Esophagus muscularis mucosa (tissue), 3 donors: ENCODE results near the gene ATRIP.

Experiments
- POLR2A ChIP-seq: fragments of 450-650 bp; IDR thresholded peaks from one replicate; pipeline ENCODE4 v1.6.1; 2017; ENCODE audit warnings: antibody characterized with exemption, moderate library complexity, mild to moderate bottlenecking, low read depth
- TF ChIP-seq, protein P1 (sequence below), 3 experiments: fragments of 200-600 bp in 2 of 3; fragments of 450-650 bp in 1 of 3; sonication (generic) in 2 of 3; IDR thresholded peaks; one replicate each; pipeline ENCODE4 v1.5.1; 2017 to 2019; ENCODE audit warnings: antibody characterized with exemption in 3 of 3, mild to moderate bottlenecking in 2 of 3, moderate library complexity in 1 of 3

DNA sequence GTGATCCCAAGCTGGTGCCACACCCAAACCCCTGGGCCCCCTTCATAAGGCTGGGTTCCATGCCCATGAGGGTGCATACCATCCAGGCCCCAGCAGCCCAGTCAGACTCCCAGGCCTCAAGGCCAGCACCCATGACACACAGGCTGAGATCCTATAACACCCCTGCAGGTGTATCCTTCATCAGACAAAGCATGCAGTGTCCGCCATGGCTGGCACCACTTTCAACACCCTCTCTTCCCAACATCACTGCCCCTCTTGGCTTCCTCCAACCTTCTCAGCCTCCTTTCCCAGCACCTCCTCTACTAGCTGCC lies 10.1 kb upstream of the ATRIP start:
- TF ChIP-seq, protein P1, sequence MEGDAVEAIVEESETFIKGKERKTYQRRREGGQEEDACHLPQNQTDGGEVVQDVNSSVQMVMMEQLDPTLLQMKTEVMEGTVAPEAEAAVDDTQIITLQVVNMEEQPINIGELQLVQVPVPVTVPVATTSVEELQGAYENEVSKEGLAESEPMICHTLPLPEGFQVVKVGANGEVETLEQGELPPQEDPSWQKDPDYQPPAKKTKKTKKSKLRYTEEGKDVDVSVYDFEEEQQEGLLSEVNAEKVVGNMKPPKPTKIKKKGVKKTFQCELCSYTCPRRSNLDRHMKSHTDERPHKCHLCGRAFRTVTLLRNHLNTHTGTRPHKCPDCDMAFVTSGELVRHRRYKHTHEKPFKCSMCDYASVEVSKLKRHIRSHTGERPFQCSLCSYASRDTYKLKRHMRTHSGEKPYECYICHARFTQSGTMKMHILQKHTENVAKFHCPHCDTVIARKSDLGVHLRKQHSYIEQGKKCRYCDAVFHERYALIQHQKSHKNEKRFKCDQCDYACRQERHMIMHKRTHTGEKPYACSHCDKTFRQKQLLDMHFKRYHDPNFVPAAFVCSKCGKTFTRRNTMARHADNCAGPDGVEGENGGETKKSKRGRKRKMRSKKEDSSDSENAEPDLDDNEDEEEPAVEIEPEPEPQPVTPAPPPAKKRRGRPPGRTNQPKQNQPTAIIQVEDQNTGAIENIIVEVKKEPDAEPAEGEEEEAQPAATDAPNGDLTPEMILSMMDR (IDR thresholded peaks at IDR 0.05) = no peak
- no peak for TF ChIP-seq POLR2A
